Mesendoderm (in vitro differentiated cells): ENCODE results near the gene CCL2.

ENCODE experiments used
- DNase-seq: peaks from one replicate; pipeline ENCODE4 v3.0.0; 2013
- H2AK5ac ChIP-seq: 2 replicates; pipeline ENCODE4 v1.6.1; 2013; ENCODE audit warnings: low read length, inconsistent platforms
- H2BK120ac ChIP-seq: 2 replicates; pipeline ENCODE4 v1.6.1; 2013; ENCODE audit warnings: low read depth, mild to moderate bottlenecking, low read length, moderate library complexity, mixed read lengths
- H2BK15ac ChIP-seq: replicated peaks from 2 replicates; pipeline ENCODE4 v1.6.1; 2013; ENCODE audit warnings: low read depth, mild to moderate bottlenecking, moderate library complexity
- H2BK5ac ChIP-seq: 2 replicates; pipeline ENCODE4 v1.6.1; 2013; ENCODE audit warnings: low read length, inconsistent platforms
- H3K18ac ChIP-seq: 2 replicates; pipeline ENCODE4 v1.6.1; 2013; ENCODE audit warnings: mild to moderate bottlenecking, low read length, mixed read lengths
- H3K23ac ChIP-seq: one replicate; pipeline ENCODE4 v1.6.1; 2013; ENCODE audit warnings: low read length
- H3K27ac ChIP-seq: 2 replicates; pipeline ENCODE4 v1.5.1; 2013; ENCODE audit warnings: low read depth, mild to moderate bottlenecking, inconsistent platforms, low read length, moderate library complexity
- H3K27me3 ChIP-seq: 2 replicates; pipeline ENCODE4 v1.6.1; 2013; ENCODE audit warnings: low read length, control low read depth, mild to moderate bottlenecking, inconsistent platforms; ENCODE audit not compliant: insufficient read depth, poor library complexity
- H3K36me3 ChIP-seq: 2 replicates; pipeline ENCODE4 v1.6.1; 2013; ENCODE audit warnings: low read length, inconsistent platforms; ENCODE audit not compliant: control insufficient read depth, insufficient read depth
- H3K4ac ChIP-seq: one replicate; pipeline ENCODE4 v1.6.1; 2013; ENCODE audit warnings: low read depth, mild to moderate bottlenecking, low read length, moderate library complexity
- H3K4me1 ChIP-seq: 2 replicates; pipeline ENCODE4 v1.6.1; 2013; ENCODE audit warnings: low read depth, low read length, inconsistent platforms; ENCODE audit not compliant: control insufficient read depth
- H3K4me2 ChIP-seq: 2 replicates; pipeline ENCODE4 v1.6.1; 2013; ENCODE audit warnings: low read length
- H3K4me3 ChIP-seq: 2 replicates; pipeline ENCODE4 v1.5.1; 2013; ENCODE audit warnings: mild to moderate bottlenecking, low read length
- H3K56ac ChIP-seq: one replicate; pipeline ENCODE4 v1.6.1; 2013; ENCODE audit warnings: low read length
- H3K79me1 ChIP-seq: 2 replicates; pipeline ENCODE4 v1.6.1; 2013; ENCODE audit warnings: low read length, inconsistent platforms
- H3K79me2 ChIP-seq: 2 replicates; pipeline ENCODE4 v1.6.1; 2013; ENCODE audit warnings: mild to moderate bottlenecking, low read length; ENCODE audit not compliant: control insufficient read depth, insufficient read depth
- H3K9ac ChIP-seq: 2 replicates; pipeline ENCODE4 v1.6.1; 2013; ENCODE audit warnings: low read length, inconsistent platforms
- H4K5ac ChIP-seq: one replicate; pipeline ENCODE4 v1.6.1; 2013; ENCODE audit warnings: low read length
- H4K8ac ChIP-seq: one replicate; pipeline ENCODE4 v1.6.1; 2013; ENCODE audit warnings: low read depth, mild to moderate bottlenecking, control low read depth, low read length, moderate library complexity
- WGBS: extraction: QIAGEN DNeasy Blood & Tissue Kit; methylation state at CpG from one replicate; pipeline ENCODE4 v1.1.7; 2013; ENCODE audit warnings: low lambda C conversion rate, missing lambda C conversion rate; ENCODE audit not compliant: insufficient coverage; ENCODE audit errors: extremely low coverage; 5-methylcytosine and 5-hydroxymethylcytosine counted together

CCL2 gene

DNA sequence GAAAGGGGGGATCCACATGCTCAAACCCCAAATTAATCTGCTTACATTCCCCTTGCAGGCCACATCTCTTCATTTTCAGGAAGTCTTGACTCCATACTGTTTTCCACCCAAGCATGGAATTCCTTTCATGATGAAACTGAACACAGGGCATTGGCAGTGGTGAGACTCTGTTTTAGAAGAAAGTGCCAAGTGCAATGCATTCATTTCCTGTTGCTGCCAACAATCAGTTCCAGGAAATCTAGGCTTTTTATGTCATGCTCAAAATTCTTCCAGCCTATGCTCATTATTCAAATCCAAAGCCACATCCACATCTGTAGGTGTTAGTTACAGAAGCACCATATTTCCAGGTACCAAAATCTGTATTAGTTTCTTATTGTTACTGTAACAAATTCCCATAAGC is 4.1 kb downstream of the CCL2 start:
- Histone ChIP-seq H3K9ac (no peak overlapping the region), H3K79me2 (no peaks in the 10 kb centered on the region), H2BK15ac (no peak overlapping the region), H2BK5ac (no peak overlapping the region), H2BK120ac (no peak overlapping the region), H2AK5ac (no peak overlapping the region), H3K4me3 (no peak overlapping the region), H3K27me3 (no peaks in the 10 kb centered on the region), H3K18ac (no peak overlapping the region), H3K79me1 (no peaks in the 10 kb centered on the region), H3K4ac (no peak overlapping the region), H4K5ac (no peak overlapping the region), H4K8ac (no peak overlapping the region), H3K23ac (no peak overlapping the region), H3K56ac (no peak overlapping the region), H3K27ac (no peak overlapping the region), H3K4me2 (no peak overlapping the region), H3K36me3 (no peaks in the 10 kb centered on the region), H3K4me1 (peaks cover 11% of the 10 kb centered on the region)
- DNase-seq: no peak

DNA sequence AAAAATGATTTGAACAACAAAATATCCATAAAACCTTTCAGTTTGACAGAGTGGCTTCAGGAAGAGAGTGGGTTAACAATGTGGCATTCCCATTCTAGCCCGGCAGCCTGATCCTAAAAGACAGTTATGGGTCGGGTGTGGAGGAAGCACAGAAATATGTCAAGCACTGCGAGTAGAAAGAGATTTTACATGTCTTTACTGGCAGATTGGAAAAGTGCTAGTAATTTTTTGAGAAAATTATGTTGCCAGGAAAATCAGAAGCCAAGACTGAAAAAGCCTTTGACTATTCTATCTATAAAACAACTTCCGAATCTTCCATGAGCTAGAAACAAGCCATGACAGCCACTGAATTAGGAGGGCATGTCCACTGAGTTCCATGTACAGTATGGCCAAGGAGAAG is 5.8 kb downstream of the CCL2 start:
- H3K4ac ChIP-seq: no peak overlapping the region
- no peak overlapping the region for H3K27ac ChIP-seq
- no peak overlapping the region for H4K5ac ChIP-seq
- no peak overlapping the region for H4K8ac ChIP-seq
- H2AK5ac ChIP-seq: no peak overlapping the region
- H3K79me2 ChIP-seq: no peaks in the 10 kb centered on the region
- H2BK120ac ChIP-seq: no peak overlapping the region
- no CpG with 5 or more reads among the region's 4 CpGs for WGBS
- H3K79me1 ChIP-seq: no peaks in the 10 kb centered on the region
- H2BK15ac ChIP-seq: no peak overlapping the region
- no peaks in the 10 kb centered on the region for H3K36me3 ChIP-seq
- H3K9ac ChIP-seq: no peak overlapping the region
- H3K4me2 ChIP-seq: no peak overlapping the region
- H3K27me3 ChIP-seq: no peaks in the 10 kb centered on the region
- H3K4me3 ChIP-seq: no peak overlapping the region
- no peaks in the 10 kb centered on the region for H3K4me1 ChIP-seq
- H2BK5ac ChIP-seq: no peak overlapping the region
- no peak for DNase-seq
- no peak overlapping the region for H3K56ac ChIP-seq
- H3K18ac ChIP-seq: no peak overlapping the region
- no peak overlapping the region for H3K23ac ChIP-seq

- Histone ChIP-seq H2BK120ac (no peak overlapping the region), H3K4me1 (no peaks in the 10 kb centered on the region), H4K8ac (no peak overlapping the region), H3K79me1 (no peaks in the 10 kb centered on the region), H3K4ac (no peak overlapping the region), H3K27me3 (no peaks in the 10 kb centered on the region), H4K5ac (no peak overlapping the region), H3K4me2 (no peak overlapping the region), H2AK5ac (no peak overlapping the region), H3K4me3 (no peak overlapping the region), H3K79me2 (no peaks in the 10 kb centered on the region), H3K27ac (no peak overlapping the region), H3K9ac (no peak overlapping the region), H3K36me3 (no peaks in the 10 kb centered on the region), H2BK15ac (no peak overlapping the region), H2BK5ac (no peak overlapping the region), H3K56ac (no peak overlapping the region), H3K23ac (no peak overlapping the region), H3K18ac (no peak overlapping the region)
- DNase-seq: no peak
- WGBS: no CpG with 5 or more reads among the region's 5 CpGs
These were observed 6.7 kb downstream of the CCL2 start for GRCh38 chr17:34261568-34262337.

GRCh38 chr17:34265711-34266110 is 10.6 kb downstream of the CCL2 start:
- no CpG with 5 or more reads among the region's 3 CpGs for WGBS
- no peak overlapping the region for H3K9ac ChIP-seq
- H3K4me1 ChIP-seq: no peaks in the 10 kb centered on the region
- no peak for DNase-seq
- H2BK120ac ChIP-seq: no peak overlapping the region
- no peak overlapping the region for H3K27ac ChIP-seq
- no peak overlapping the region for H2BK15ac ChIP-seq
- no peak overlapping the region for H2BK5ac ChIP-seq
- no peak overlapping the region for H2AK5ac ChIP-seq
- H3K4ac ChIP-seq: no peak overlapping the region
- no peaks in the 10 kb centered on the region for H3K79me2 ChIP-seq
- no peak overlapping the region for H3K4me2 ChIP-seq
- H3K27me3 ChIP-seq: no peaks in the 10 kb centered on the region
- H4K8ac ChIP-seq: no peak overlapping the region
- no peaks in the 10 kb centered on the region for H3K36me3 ChIP-seq
- H3K18ac ChIP-seq: no peak overlapping the region
- H3K79me1 ChIP-seq: no peaks in the 10 kb centered on the region
- no peak overlapping the region for H3K23ac ChIP-seq
- H3K56ac ChIP-seq: no peak overlapping the region
- no peak overlapping the region for H3K4me3 ChIP-seq
- no peak overlapping the region for H4K5ac ChIP-seq

- H3K4me3 ChIP-seq: no peak within 1 kb of the TSS
- H3K79me1 ChIP-seq: no peaks in the 10 kb centered on the region
- no peak within 1 kb of the TSS for H3K27ac ChIP-seq
- no peak for DNase-seq
- H2AK5ac ChIP-seq: no peak within 1 kb of the TSS
- H3K36me3 ChIP-seq: no peaks in the 10 kb centered on the region
- H3K27me3 ChIP-seq: no peaks in the 10 kb centered on the region
- no peak within 1 kb of the TSS for H2BK120ac ChIP-seq
- H3K4me1 ChIP-seq: no peaks in the 10 kb centered on the region
- H2BK15ac ChIP-seq: no peak within 1 kb of the TSS
- no CpG with 5 or more reads among the region's 1 CpG for WGBS
- H4K5ac ChIP-seq: no peak within 1 kb of the TSS
- H3K4me2 ChIP-seq: no peak within 1 kb of the TSS
- H3K4ac ChIP-seq: no peak within 1 kb of the TSS
- no peak within 1 kb of the TSS for H4K8ac ChIP-seq
- no peak within 1 kb of the TSS for H2BK5ac ChIP-seq
- H3K56ac ChIP-seq: no peak within 1 kb of the TSS
- no peaks in the 10 kb centered on the region for H3K79me2 ChIP-seq
- H3K23ac ChIP-seq: no peak within 1 kb of the TSS
- H3K18ac ChIP-seq: no peak within 1 kb of the TSS
- H3K9ac ChIP-seq: no peak within 1 kb of the TSS
These were observed 14.9 kb downstream of the CCL2 start, which contains the start of gene CCL7 for GRCh38 chr17:34269969-34270368. TSS of gene CCL7 (plus strand) at chr17:34270221. CDS start at chr17:34270291, 70 bp downstream.

- DNase-seq: no peak
- whole genome bisulfite sequencing: no CpG with 5 or more reads among the region's 1 CpG
These were observed 20.8 kb downstream of the CCL2 start for GRCh38 chr17:34275881-34276280.

More at GRCh38 chr17:34275881-34276280, 20.8 kb downstream of the CCL2 start:
- Histone ChIP-seq H2BK120ac (no peak overlapping the region), H3K4me1 (no peaks in the 10 kb centered on the region), H3K4ac (no peak overlapping the region), H3K36me3 (no peaks in the 10 kb centered on the region), H4K8ac (no peak overlapping the region), H3K79me2 (no peaks in the 10 kb centered on the region), H2BK15ac (no peak overlapping the region), H3K79me1 (no peaks in the 10 kb centered on the region), H3K4me2 (no peak overlapping the region), H4K5ac (no peak overlapping the region), H3K56ac (no peak overlapping the region), H2BK5ac (no peak overlapping the region), H3K23ac (no peak overlapping the region), H3K27ac (no peak overlapping the region), H3K18ac (no peak overlapping the region), H3K4me3 (no peak overlapping the region), H3K9ac (no peak overlapping the region), H2AK5ac (no peak overlapping the region), H3K27me3 (no peaks in the 10 kb centered on the region)
